Motor neuron (in vitro differentiated cells): ENCODE data around the gene ACSM5. TPM values are rescaled to one million over a fixed set of nuclear protein-coding genes. Genes with fewer than 3 reads are reported as not detected.
"Not testable (repeated sequence)": the region's sequence is repeated elsewhere in the genome, so short reads cannot be mapped to it uniquely, and the experiment has no call there.

Source experiments
- ATAC-seq, 8 experiments: fragments of 200-7000 bp; cut with Tn5 transposase; replicated peaks in 6 of 8; 2 replicates each; pipeline ENCODE4 v1.8.0; 2021; ENCODE audit warnings: mild to moderate bottlenecking in 8 of 8, moderate library complexity in 8 of 8
- H3K27ac ChIP-seq, 2 donors: fragments of 250-450 bp; sonication (Bioruptor Pico); 2 replicates each; pipeline ENCODE4 v1.9.0; 2021; ENCODE audit warnings: antibody characterized with exemption in 2 of 2, mild to moderate bottlenecking in 2 of 2, moderate library complexity in 1 of 2
- H3K4me1 ChIP-seq, 2 donors: fragments of 250-450 bp; sonication (Bioruptor Pico); replicated peaks in 1 of 2; 2 replicates each; pipeline ENCODE4 v1.6.1; 2021; ENCODE audit warnings: antibody characterized with exemption in 2 of 2, mild to moderate bottlenecking in 2 of 2, moderate library complexity in 1 of 2
- H3K4me3 ChIP-seq, 5 donors: fragments of 250-450 bp; sonication (Bioruptor Pico); 2 replicates each; pipeline ENCODE4 v1.9.0; 2021; ENCODE audit warnings: antibody characterized with exemption in 5 of 5, mild to moderate bottlenecking in 5 of 5, moderate library complexity in 4 of 5
- WGBS, 10 experiments: fragments of 450-650 bp; shearing (Covaris generic); methylation state at CpG; one replicate each; pipeline ENCODE4 v1.0.0; 2022; 5-methylcytosine and 5-hydroxymethylcytosine counted together
- in situ Hi-C, 9 experiments: fragments of 400-800 bp; cut with MboI; loops; one replicate each; pipeline ENCODE4 v1.15.0; 2021; ENCODE audit warnings: low sequenced_read_pairs in 9 of 9, low pct_unique_long_range_greater_than_20kb in 2 of 9; ENCODE audit not compliant: unreplicated experiment in 9 of 9
- total RNA-seq, 8 experiments: library from RNA; unstranded; fragments of 300-600 nt; gene quantifications; 2 replicates each; pipeline versions ENCODE4 v1.2.3 to v1.2.4, GENCODE V29; 2022

ACSM5 gene
- total RNA-seq, 8 experiments from 2014 or later = 10.7 TPM; not detected in 7

DNA sequence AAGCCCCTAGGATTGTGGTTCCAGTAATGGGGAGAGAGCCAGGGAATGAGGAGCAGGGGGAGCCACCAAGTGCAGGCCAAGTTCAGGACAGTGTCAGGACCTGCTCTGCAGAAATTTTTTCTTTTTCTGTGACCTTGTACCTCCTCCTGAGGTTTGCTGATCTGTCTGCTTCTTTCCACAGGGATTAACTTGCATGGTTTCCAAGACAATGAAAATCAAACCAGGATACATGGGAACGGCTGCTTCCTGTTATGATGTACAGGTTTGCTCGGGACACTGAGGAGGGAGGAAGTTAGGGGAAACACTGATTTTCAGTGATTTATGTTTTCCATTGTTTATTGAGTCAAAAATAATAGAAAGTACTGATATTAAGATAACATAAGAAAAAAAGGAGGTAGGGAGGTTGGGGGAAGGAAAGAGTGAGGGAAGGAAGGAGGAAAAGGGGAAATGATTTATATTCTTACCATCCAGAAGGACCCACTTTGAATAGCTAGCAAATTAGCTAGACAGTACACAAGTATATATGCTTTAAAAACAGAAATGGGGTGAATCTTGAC is 67.9 kb downstream of the ACSM5 start:
- ATAC-seq, H3K4me1 ChIP-seq, H3K4me3 ChIP-seq, H3K27ac ChIP-seq, in situ Hi-C loops: not testable (repeated sequence)
- 0 to 83% methylated on average over 1 of the region's 2 CpGs; no CpG with 5 or more reads in 8 of the 10 experiments for WGBS, 10 experiments

DNA sequence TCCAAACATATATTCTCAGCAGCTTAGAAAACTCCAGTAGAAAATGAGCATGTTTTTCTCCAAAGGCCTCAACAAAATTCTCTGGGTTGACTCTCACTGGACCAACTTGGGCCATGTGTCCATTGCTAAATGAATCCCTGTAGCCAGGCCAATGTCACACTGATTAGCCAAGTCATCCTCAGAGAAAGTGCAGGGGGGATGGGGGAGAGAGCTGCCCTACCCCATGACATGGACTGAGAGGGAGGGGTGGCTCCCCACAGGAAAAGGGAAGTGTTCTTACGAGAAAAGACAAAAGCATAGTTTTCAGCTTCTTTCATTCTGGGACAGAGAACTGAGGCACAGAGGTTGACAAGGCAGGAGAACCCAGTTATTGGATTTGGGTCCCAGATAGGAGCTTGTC is 74.7 kb downstream of the ACSM5 start:
- in situ Hi-C loops, ATAC-seq: not testable (repeated sequence)
- WGBS, 10 experiments = no CpG with 5 or more reads among the region's 1 CpG

DNA sequence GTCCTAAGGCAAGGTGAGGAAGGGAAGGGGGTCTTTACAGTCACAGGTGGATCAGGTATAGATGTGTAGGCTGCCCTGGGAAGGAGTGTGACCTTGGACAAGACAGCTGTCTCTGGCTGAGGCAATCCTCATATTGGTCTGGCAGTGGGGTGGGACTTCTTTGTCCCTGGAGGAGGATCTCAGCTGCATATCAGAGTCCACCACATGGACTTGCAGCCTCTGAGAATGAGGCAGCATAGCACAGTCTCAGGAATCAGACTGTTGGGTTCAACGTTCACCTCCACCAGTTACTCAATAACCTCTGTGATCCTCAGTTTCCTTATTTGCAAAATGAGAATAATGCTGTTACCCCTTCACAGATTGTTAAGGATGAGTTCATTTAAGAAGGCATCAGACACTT is 75.4 kb downstream of the ACSM5 start:
- ATAC-seq = no peak
- Histone ChIP-seq H3K4me1 (no peaks in the 10 kb centered on the region), H3K4me3 (no peak overlapping the region), H3K27ac (no peak overlapping the region)
- in situ Hi-C loops = no loop called here
- 0 to 80% (median 10%) methylated on average over 1 of the region's 1 CpG; no CpG with 5 or more reads in 6 of the 10 experiments for WGBS, 10 experiments

More for the DNA sequence above, 74.7 kb downstream of the ACSM5 start:
- not testable (repeated sequence) for H3K4me1 ChIP-seq, H3K4me3 ChIP-seq, H3K27ac ChIP-seq

DNA sequence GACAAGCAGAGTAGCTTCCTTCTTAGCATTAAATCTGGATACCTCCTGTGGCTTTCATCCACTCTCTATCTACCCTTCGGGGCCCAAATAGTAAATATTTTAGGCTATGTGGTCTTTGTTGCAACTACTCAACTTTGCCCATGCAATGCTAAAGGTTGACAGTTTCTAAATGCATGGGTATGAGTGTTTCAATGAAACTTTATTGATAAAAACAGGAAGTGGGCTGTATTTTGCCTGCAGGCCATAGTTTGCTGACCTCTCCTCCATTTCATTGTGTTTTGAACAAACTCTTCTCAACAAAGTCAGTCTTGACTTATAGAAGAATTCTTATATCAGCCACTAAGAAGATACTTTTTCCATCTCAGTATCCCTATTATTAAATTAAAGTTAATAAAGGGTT is 76.1 kb downstream of the ACSM5 start:
- Histone ChIP-seq H3K27ac (no peak overlapping the region), H3K4me1 (no peaks in the 10 kb centered on the region), H3K4me3 (no peak overlapping the region)
- in situ Hi-C loops = no loop called here
- ATAC-seq = no peak
- 0 to 71% (median 30%) methylated on average over 1 of the region's 1 CpG; no CpG with 5 or more reads in 4 of the 10 experiments for WGBS, 10 experiments

Other genes starting within 250 kb of the ACSM5 start
- gene GP2, start 82.0 kb upstream of the ACSM5 start, total RNA-seq = under 1 TPM in 2 of 8 experiments, not detected in 6; 0.14 to 0.21 TPM
- gene UMOD, start 56.8 kb upstream of the ACSM5 start, total RNA-seq = not detected
- under 1 TPM in 1 of 8 experiments, not detected in 7; 0.15 TPM for gene PDILT, start 4.8 kb upstream of the ACSM5 start, total RNA-seq
- under 1 TPM in 5 of 8 experiments, not detected in 3; 0.21 to 0.73 (median 0.36) TPM for gene ACSM2A, start 42.0 kb downstream of the ACSM5 start, total RNA-seq
- 1 to 10 TPM in 1 of 8 experiments, under 1 TPM in 4, not detected in 3; 0.15 to 1.9 (median 0.73) TPM for gene ACSM2B, start 166.8 kb downstream of the ACSM5 start, total RNA-seq